ENCODE data around the gene SNX27.
"Not testable (repeated sequence)": the region's sequence is repeated elsewhere in the genome, so short reads cannot be mapped to it uniquely, and the experiment has no call there.

The SNX27 gene

GRCh38 chr1:151611832-151612500 lies at the start of gene SNX27:
Gene SNX27 (plus strand): TSS chr1:151612050. CDS start chr1:151612202, 152 bp downstream.
- DNase-seq (ENCODE audit: low read depth) = peak; percentile 79

GRCh38 chr1:151562661-151563060 lies 49.2 kb upstream of the SNX27 start:
- DNase-seq (ENCODE audit: low read depth) = no peak

- no peak for DNase-seq (ENCODE audit: low read depth)
Observed at GRCh38 chr1:151563376-151563775, 48.5 kb upstream of the SNX27 start.

- DNase-seq (ENCODE audit: low read depth) = no peak
Observed at GRCh38 chr1:151565502-151566189, 46.2 kb upstream of the SNX27 start.

GRCh38 chr1:151568626-151569088 lies 43.2 kb upstream of the SNX27 start:
- DNase-seq (ENCODE audit: low read depth) = no peak

GRCh38 chr1:151570819-151571218 lies 41.0 kb upstream of the SNX27 start:
- DNase-seq (ENCODE audit: low read depth) = no peak

- DNase-seq (ENCODE audit: low read depth) = no peak
Observed at GRCh38 chr1:151574575-151575529, 37.0 kb upstream of the SNX27 start.

GRCh38 chr1:151577173-151577572 lies 34.7 kb upstream of the SNX27 start:
- no peak for DNase-seq (ENCODE audit: low read depth)

GRCh38 chr1:151578941-151579340 lies 32.9 kb upstream of the SNX27 start:
- no peak for DNase-seq (ENCODE audit: low read depth)

- no peak for DNase-seq (ENCODE audit: low read depth)
Observed at GRCh38 chr1:151579436-151580225, 32.2 kb upstream of the SNX27 start.

- DNase-seq (ENCODE audit: low read depth) = no peak
Observed at GRCh38 chr1:151581451-151581850, 30.4 kb upstream of the SNX27 start.

- no peak for DNase-seq (ENCODE audit: low read depth)
Observed at GRCh38 chr1:151581921-151582320, 29.9 kb upstream of the SNX27 start.

GRCh38 chr1:151583796-151584195 lies 28.1 kb upstream of the SNX27 start:
- no peak for DNase-seq (ENCODE audit: low read depth)

- no peak for DNase-seq (ENCODE audit: low read depth)
Observed at GRCh38 chr1:151584278-151584677, 27.6 kb upstream of the SNX27 start.

- DNase-seq (ENCODE audit: low read depth) = no peak
Observed at GRCh38 chr1:151584780-151585179, 27.1 kb upstream of the SNX27 start.

- DNase-seq (ENCODE audit: low read depth) = no peak
Observed at GRCh38 chr1:151585622-151586021, 26.2 kb upstream of the SNX27 start.

- no peak for DNase-seq (ENCODE audit: low read depth)
Observed at GRCh38 chr1:151590961-151591360, 20.9 kb upstream of the SNX27 start.

- DNase-seq (ENCODE audit: low read depth) = no peak
Observed at GRCh38 chr1:151593730-151594129, 18.1 kb upstream of the SNX27 start.

GRCh38 chr1:151594143-151594625 lies 17.7 kb upstream of the SNX27 start:
- DNase-seq (ENCODE audit: low read depth) = peak; percentile 66

- DNase-seq (ENCODE audit: low read depth) = no peak
Observed at GRCh38 chr1:151596166-151596953, 15.5 kb upstream of the SNX27 start.

GRCh38 chr1:151602550-151602949 lies 9.3 kb upstream of the SNX27 start:
- DNase-seq (ENCODE audit: low read depth) = not testable (repeated sequence)

All from stimulated activated CD8-positive, alpha-beta memory T cell treated with anti-CD3 and anti-CD28 coated beads, Interleukin-12 subunit alpha, Interleukin-12 subunit beta, amount 100 ng/mL, for 4 hours (primary cell).